ENCODE measurements around the gene HLA-DOA.

DNA sequence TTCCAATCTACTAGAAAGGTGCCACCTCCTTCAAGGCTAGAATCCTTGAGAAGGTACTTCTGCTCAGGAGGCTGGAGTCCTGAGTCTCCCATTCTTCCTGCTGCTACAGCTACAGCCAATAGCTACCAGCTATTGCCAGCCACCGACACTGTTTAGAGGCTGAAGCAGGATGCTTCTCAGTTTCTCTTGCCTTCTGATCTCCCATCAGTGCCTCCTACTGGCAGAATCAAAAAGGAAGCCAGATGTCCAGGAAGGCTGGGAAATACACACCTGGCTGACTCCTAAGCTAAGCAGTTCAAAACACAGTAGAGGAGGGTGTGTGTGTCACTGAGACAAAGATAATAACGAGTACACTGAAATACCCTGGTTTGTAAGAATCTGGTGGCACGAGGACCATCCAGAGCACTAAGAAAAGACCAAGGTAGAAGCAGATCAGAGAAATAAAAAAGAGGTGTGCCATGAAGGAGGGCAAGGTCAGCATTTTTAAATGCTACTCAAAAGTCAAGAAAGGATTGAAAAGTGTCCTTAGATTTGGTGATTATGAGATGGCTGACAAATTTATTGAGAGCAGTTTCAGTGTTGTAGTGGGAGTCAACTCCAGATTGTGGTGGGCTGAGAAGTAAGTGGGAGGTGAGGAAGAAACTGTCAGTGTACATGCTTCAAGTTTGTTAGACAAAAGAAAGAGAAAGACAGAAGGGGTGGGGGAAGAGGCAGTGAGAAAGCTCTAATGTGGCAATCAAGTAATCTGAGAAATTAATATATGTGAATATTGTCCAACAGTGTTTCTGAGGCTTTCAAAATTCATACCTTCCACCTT lies 54.2 kb downstream of the HLA-DOA start:
- TF ChIP-seq, protein P1, sequence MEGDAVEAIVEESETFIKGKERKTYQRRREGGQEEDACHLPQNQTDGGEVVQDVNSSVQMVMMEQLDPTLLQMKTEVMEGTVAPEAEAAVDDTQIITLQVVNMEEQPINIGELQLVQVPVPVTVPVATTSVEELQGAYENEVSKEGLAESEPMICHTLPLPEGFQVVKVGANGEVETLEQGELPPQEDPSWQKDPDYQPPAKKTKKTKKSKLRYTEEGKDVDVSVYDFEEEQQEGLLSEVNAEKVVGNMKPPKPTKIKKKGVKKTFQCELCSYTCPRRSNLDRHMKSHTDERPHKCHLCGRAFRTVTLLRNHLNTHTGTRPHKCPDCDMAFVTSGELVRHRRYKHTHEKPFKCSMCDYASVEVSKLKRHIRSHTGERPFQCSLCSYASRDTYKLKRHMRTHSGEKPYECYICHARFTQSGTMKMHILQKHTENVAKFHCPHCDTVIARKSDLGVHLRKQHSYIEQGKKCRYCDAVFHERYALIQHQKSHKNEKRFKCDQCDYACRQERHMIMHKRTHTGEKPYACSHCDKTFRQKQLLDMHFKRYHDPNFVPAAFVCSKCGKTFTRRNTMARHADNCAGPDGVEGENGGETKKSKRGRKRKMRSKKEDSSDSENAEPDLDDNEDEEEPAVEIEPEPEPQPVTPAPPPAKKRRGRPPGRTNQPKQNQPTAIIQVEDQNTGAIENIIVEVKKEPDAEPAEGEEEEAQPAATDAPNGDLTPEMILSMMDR (IDR thresholded peaks at IDR 0.05 in 8 of 11, conservative IDR thresholded peaks at IDR 0.05 in 3 of 11) = peak in 8 of 11 experiments; percentile 6 to 43 (median 24)
- TF ChIP-seq POLR2A (IDR thresholded peaks at IDR 0.05) = no peak
- TF ChIP-seq POLR2AphosphoS5 (IDR thresholded peaks at IDR 0.05) = no peak
